Left lung (tissue), 10 donors: Measurements from ENCODE around the gene COL6A1. TPM values are rescaled to one million over a fixed set of nuclear protein-coding genes. Genes with fewer than 3 reads are reported as not detected.
A peak's percentile ranks its signal among the peaks of the same experiment; 100 is the strongest.

ENCODE experiments used
- ATAC-seq: fragments of 200-7000 bp; cut with Tn5 transposase; one replicate; pipeline ENCODE4 v1.9.1; 2020; ENCODE audit warnings: moderate library complexity
- DNase-seq, 4 donors: peaks; one replicate each; pipeline ENCODE4 v3.0.0-alpha.2; 2013 to 2020
- H3K27ac ChIP-seq, 2 donors: fragments of 200-600 bp; sonication (generic) in 1 of 2; one replicate each; pipeline versions ENCODE4 v1.5.0 to v1.8.0; 2020 to 2021
- H3K27me3 ChIP-seq, 2 donors: fragments of 200-600 bp; sonication (generic) in 1 of 2; one replicate each; pipeline versions ENCODE4 v1.5.0 to v1.8.0; 2020 to 2021
- H3K36me3 ChIP-seq, 2 donors: fragments of 200-600 bp; sonication (generic) in 1 of 2; one replicate each; pipeline versions ENCODE4 v1.5.0 to v1.8.0; 2020 to 2021
- H3K4me1 ChIP-seq, 2 donors: fragments of 200-600 bp; one replicate each; pipeline ENCODE4 v1.8.0; 2021
- H3K4me3 ChIP-seq, 2 donors: fragments of 200-600 bp; sonication (generic) in 1 of 2; one replicate each; pipeline versions ENCODE4 v1.5.0 to v1.8.0; 2020 to 2021; ENCODE audit warnings: mild to moderate bottlenecking in 1 of 2
- H3K9me3 ChIP-seq, 2 donors: fragments of 200-600 bp; sonication (generic) in 1 of 2; one replicate each; pipeline versions ENCODE4 v1.5.0 to v1.8.0; 2020 to 2021
- CTCF ChIP-seq, 2 donors: fragments of 200-600 bp; sonication (generic) in 1 of 2; IDR thresholded peaks; one replicate each; pipeline versions ENCODE4 v1.5.0 to v1.8.0; 2021; ENCODE audit warnings: antibody characterized with exemption in 2 of 2
- intact Hi-C, 2 donors: fragments of 100-400 bp; cut with DNase I; formaldehyde crosslinking; loops; one replicate each; pipeline versions ENCODE4 v1.11.2 to v1.14.2; 2022
- polyA plus RNA-seq, 6 donors: library from polyadenylated mRNA; unstranded; fragments of 120-200 nt; gene quantifications; one replicate each; pipeline ENCODE4 v1.2.1, GENCODE V29; 2013; ENCODE audit not compliant: insufficient read length in 6 of 6
- total RNA-seq, 2 donors: library from RNA; stranded (reverse); fragmentation: NEBNext Ultra II Directional; extraction: Animal tissue kit (Norgen Biotek cat#: 25700); gene quantifications; one replicate each; pipeline ENCODE4 v1.2.1, GENCODE V29; 2021
- donor health status: DM: no; HTN: yes; CAD: no.
- donor health status: DM: no; HTN: no; CAD: no.

The COL6A1 gene
- total and polyA plus RNA-seq, 8 donors, result 272 to 574 (median 341) TPM

GRCh38 chr21:45971616-45972352, 9.8 kb upstream of the COL6A1 start:
- peaks cover 29 to 66% of the 10 kb centered on the region in 2 donors for H3K27me3 ChIP-seq
- H3K27ac ChIP-seq, result peak overlapping the region; percentile 86 to 91
- H3K9me3 ChIP-seq, result no peaks in the 10 kb centered on the region
- peak in 3 of 4 donors; percentile 51 to 92 (median 79) for DNase-seq
- H3K4me3 ChIP-seq, result no peak overlapping the region
- TF ChIP-seq CTCF (IDR thresholded peaks at IDR 0.05), result no peak
- no peak for ATAC-seq
- H3K4me1 ChIP-seq, result peaks cover 42 to 43% of the 10 kb centered on the region in 2 donors
- intact Hi-C loops, result no loop called here
- no peaks in the 10 kb centered on the region for H3K36me3 ChIP-seq

- Histone ChIP-seq H3K27me3 (peaks cover 29 to 72% of the 10 kb centered on the region in 2 donors), H3K9me3 (no peaks in the 10 kb centered on the region), H3K36me3 (no peaks in the 10 kb centered on the region), H3K4me3 (peak overlapping the region in 1 of 2 donors; percentile 32), H3K4me1 (peaks cover 42 to 43% of the 10 kb centered on the region in 2 donors), H3K27ac (peak overlapping the region; percentile 86 to 91)
- peak in 2 of 4 donors; percentile 42 to 74 for DNase-seq
- intact Hi-C loops, result no loop called here
- ATAC-seq, result peak; percentile 1
- TF ChIP-seq CTCF (IDR thresholded peaks at IDR 0.05), result no peak
Observed at GRCh38 chr21:45972353-45972715, 9.2 kb upstream of the COL6A1 start.

- H3K27ac ChIP-seq, result peak overlapping the region; percentile 86 to 91
- H3K27me3 ChIP-seq, result peaks cover 29 to 74% of the 10 kb centered on the region in 2 donors
- DNase-seq (peak; percentile 69 to 95 (median 84)), ATAC-seq (peak; percentile 33)
- no peaks in the 10 kb centered on the region for H3K36me3 ChIP-seq
- no peaks in the 10 kb centered on the region for H3K9me3 ChIP-seq
- H3K4me3 ChIP-seq, result peak overlapping the region; percentile 32
- TF ChIP-seq CTCF (IDR thresholded peaks at IDR 0.05), result no peak
- H3K4me1 ChIP-seq, result peaks cover 42 to 43% of the 10 kb centered on the region in 2 donors
- intact Hi-C loops, result no loop called here
Observed at GRCh38 chr21:45972716-45973474, 8.7 kb upstream of the COL6A1 start.

- Histone ChIP-seq H3K36me3 (no peaks in the 10 kb centered on the region), H3K4me1 (peaks cover 42 to 43% of the 10 kb centered on the region in 2 donors), H3K4me3 (peak overlapping the region; percentile 32), H3K27me3 (peaks cover 29 to 79% of the 10 kb centered on the region in 2 donors), H3K9me3 (no peaks in the 10 kb centered on the region), H3K27ac (peak overlapping the region; percentile 86 to 91)
- DNase-seq, result peak in 3 of 4 donors; percentile 84 to 92 (median 85)
- TF ChIP-seq CTCF (IDR thresholded peaks at IDR 0.05), result peak; percentile 50 to 56
- intact Hi-C loops, result no loop called here
- peak; percentile 55 for ATAC-seq
Observed at GRCh38 chr21:45973475-45974072, 8.0 kb upstream of the COL6A1 start.
